Cardiac muscle cell (in vitro differentiated cells and primary cell): ENCODE results near the gene RNASE8. TPM values are rescaled to one million over a fixed set of nuclear protein-coding genes. Genes with fewer than 3 reads are reported as not detected.

Experiments
- DNase-seq, 2 donors: peaks; one replicate each; pipeline versions ENCODE4 v3.0.0 to v3.0.0-alpha.2; 2010 to 2017; ENCODE audit warnings: low read depth in 1 of 2, low spot score in 1 of 2
- H3K27ac ChIP-seq: fragments of 200-600 bp; sonication (generic); 2 replicates; pipeline ENCODE4 v1.5.1; 2016
- H3K27me3 ChIP-seq: fragments of 200-600 bp; sonication (generic); 2 replicates; pipeline ENCODE4 v1.6.0; 2016; ENCODE audit warnings: control low read depth
- H3K36me3 ChIP-seq: fragments of 200-600 bp; sonication (generic); 2 replicates; pipeline ENCODE4 v1.5.1; 2016; ENCODE audit warnings: control low read depth
- H3K4me1 ChIP-seq: fragments of 200-600 bp; sonication (generic); 2 replicates; pipeline ENCODE4 v1.8.1; 2017; ENCODE audit warnings: low read depth, mild to moderate bottlenecking, mixed run types
- H3K4me3 ChIP-seq: fragments of 200-600 bp; sonication (generic); 2 replicates; pipeline ENCODE4 v1.5.1; 2016; ENCODE audit warnings: mild to moderate bottlenecking
- H3K9me3 ChIP-seq: fragments of 200-600 bp; sonication (generic); 2 replicates; pipeline ENCODE4 v1.5.1; 2017; ENCODE audit warnings: low read depth, mild to moderate bottlenecking, control low read depth
- polyA plus RNA-seq: library from polyadenylated mRNA; unstranded; fragments of >200 nt; fragmentation: Nextera tagmentation; extraction: Ambion mirVana; gene quantifications from 2 replicates; pipeline ENCODE4 v1.2.1, GENCODE V29; 2016
- total RNA-seq: library from RNA; depleted of rRNA; stranded (reverse); fragments of >200 nt; gene quantifications from 2 replicates; pipeline ENCODE4 v1.2.3, GENCODE V29; 2016
- TF ChIP-seq, protein P1 (sequence below): IDR thresholded peaks from 2 replicates; pipeline ENCODE4 v1.5.1; 2012; ENCODE audit warnings: low read depth, mild to moderate bottlenecking, low read length

RNASE8 gene
- total and polyA plus RNA-seq, 2 experiments from 2014 or later, result not detected

DNA sequence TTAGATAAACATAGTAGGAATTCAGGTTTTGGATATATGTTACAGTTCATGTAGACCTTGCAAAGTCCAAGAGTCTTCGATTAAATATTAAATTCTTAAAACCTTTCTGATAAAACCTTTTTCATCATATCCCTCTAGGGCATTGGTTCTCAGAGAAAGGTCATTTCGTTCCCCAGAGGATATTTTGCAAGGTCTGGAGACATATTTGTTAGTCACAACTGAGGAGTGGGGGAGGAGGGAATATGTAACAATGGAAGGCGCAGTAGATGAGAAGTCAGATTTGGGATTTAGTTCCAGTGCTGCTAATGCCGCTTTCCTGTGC, 48.5 kb downstream of the RNASE8 start:
- TF ChIP-seq, protein P1, sequence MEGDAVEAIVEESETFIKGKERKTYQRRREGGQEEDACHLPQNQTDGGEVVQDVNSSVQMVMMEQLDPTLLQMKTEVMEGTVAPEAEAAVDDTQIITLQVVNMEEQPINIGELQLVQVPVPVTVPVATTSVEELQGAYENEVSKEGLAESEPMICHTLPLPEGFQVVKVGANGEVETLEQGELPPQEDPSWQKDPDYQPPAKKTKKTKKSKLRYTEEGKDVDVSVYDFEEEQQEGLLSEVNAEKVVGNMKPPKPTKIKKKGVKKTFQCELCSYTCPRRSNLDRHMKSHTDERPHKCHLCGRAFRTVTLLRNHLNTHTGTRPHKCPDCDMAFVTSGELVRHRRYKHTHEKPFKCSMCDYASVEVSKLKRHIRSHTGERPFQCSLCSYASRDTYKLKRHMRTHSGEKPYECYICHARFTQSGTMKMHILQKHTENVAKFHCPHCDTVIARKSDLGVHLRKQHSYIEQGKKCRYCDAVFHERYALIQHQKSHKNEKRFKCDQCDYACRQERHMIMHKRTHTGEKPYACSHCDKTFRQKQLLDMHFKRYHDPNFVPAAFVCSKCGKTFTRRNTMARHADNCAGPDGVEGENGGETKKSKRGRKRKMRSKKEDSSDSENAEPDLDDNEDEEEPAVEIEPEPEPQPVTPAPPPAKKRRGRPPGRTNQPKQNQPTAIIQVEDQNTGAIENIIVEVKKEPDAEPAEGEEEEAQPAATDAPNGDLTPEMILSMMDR, result no peak
- Histone ChIP-seq H3K27ac (no peak overlapping the region), H3K36me3 (no peaks in the 10 kb centered on the region), H3K27me3 (no peaks in the 10 kb centered on the region), H3K4me1 (peaks cover 23% of the 10 kb centered on the region), H3K4me3 (no peak overlapping the region), H3K9me3 (no peaks in the 10 kb centered on the region)
- peak in 1 of 2 donors; percentile 76 for DNase-seq

DNA sequence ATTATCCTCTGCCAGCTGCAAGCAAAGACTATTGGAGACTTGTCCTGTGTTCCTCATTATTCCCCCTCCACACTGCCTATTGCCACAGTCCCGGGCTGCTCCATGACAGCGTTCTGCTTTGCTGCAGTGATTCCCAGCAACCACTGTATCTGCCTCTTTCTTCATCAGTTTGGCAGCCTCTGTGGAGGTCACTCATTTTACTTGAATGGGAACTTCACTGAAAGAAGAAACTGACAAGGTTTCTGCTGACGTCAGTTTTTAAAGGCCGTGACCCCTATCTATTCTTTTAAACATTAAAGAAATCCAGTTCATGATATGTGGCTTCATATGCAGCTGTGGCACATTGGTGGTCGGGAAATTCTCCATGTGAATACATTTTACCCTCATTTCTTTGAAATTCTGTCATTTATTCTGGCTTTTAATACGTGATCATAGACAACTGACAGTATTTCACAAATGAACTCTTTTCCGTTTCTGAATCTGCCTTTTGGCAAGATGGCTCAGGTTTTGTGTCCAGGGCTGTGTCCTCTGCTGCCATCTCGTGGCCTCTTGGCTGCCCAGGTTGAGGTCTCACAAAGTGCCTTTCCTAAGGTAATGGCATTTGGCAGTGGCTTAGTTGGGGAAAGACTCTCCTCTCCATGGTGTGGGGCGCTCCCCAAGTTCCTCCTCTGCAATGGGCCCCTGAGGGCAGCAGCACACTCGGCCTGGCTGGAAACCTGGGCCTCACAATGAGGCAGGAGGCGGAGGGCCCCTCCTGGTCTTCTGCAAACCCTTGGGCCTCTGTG, 49.1 kb downstream of the RNASE8 start:
- TF ChIP-seq, protein P1, result peak; percentile 95
- peak; percentile 82 to 84 for DNase-seq
- Histone ChIP-seq H3K9me3 (no peaks in the 10 kb centered on the region), H3K27ac (no peak overlapping the region), H3K4me3 (no peak overlapping the region), H3K27me3 (no peaks in the 10 kb centered on the region), H3K4me1 (peaks cover 23% of the 10 kb centered on the region), H3K36me3 (no peaks in the 10 kb centered on the region)

DNA sequence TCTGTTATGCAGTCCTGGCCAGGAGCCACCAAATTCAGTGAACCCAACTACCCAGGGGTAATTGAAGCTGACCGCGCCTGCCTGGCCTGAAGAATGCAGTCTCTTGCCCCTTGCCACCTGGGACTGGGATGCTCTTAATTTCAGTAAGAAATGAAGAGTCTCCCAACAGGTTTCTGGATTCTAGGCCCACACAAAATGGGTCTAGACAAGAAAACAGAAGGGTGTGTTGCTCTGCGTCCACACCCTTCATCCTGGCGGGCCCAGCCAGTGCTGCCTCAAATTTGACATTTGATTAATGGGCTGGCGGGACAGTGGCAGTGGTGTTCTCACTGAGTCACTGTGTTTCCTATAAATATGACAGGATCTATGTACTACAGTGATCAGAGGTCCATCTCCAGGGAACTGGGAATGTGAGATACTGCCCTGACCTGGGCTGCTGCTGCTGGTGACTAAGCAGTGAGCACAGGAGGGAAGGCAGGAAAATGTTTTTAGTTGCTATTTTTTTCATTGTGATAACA, 49.7 kb downstream of the RNASE8 start:
- H3K27me3 ChIP-seq, result no peaks in the 10 kb centered on the region
- H3K27ac ChIP-seq, result no peak overlapping the region
- H3K4me1 ChIP-seq, result peaks cover 18% of the 10 kb centered on the region
- no peaks in the 10 kb centered on the region for H3K9me3 ChIP-seq
- TF ChIP-seq, protein P1, result no peak
- no peaks in the 10 kb centered on the region for H3K36me3 ChIP-seq
- no peak overlapping the region for H3K4me3 ChIP-seq
- DNase-seq, result peak in 1 of 2 donors; percentile 25

Other genes starting within 250 kb of the RNASE8 start
- not detected in 2 replicates for gene RNASE3, start 166.4 kb upstream of the RNASE8 start, total RNA-seq
- not detected in 2 replicates for gene RNASE3, start 166.4 kb upstream of the RNASE8 start, polyA plus RNA-seq
- not detected in 2 replicates for gene RNASE2, start 102.3 kb upstream of the RNASE8 start, total RNA-seq
- gene RNASE2, start 102.3 kb upstream of the RNASE8 start, polyA plus RNA-seq, result not detected in 2 replicates
- gene METTL17, start 67.8 kb upstream of the RNASE8 start, total RNA-seq, result 152 and 172 TPM in 2 replicates
- 122 and 127 TPM in 2 replicates for gene METTL17, start 67.8 kb upstream of the RNASE8 start, polyA plus RNA-seq
- 0.14 TPM in 1 of 2 replicates, not detected in the other for gene SLC39A2, start 58.5 kb upstream of the RNASE8 start, total RNA-seq
- gene SLC39A2, start 58.5 kb upstream of the RNASE8 start, polyA plus RNA-seq, result not detected in 2 replicates
- 218 and 234 TPM in 2 replicates for gene NDRG2, start 32.8 kb upstream of the RNASE8 start, total RNA-seq
- gene NDRG2, start 32.8 kb upstream of the RNASE8 start, polyA plus RNA-seq, result 386 and 423 TPM in 2 replicates
- 0.92 TPM in 1 of 2 replicates, not detected in the other for gene TPPP2, start 27.6 kb upstream of the RNASE8 start, total RNA-seq
- 0.39 and 1.9 TPM in 2 replicates for gene TPPP2, start 27.6 kb upstream of the RNASE8 start, polyA plus RNA-seq
- not detected in 2 replicates for gene RNASE13, start 23.0 kb upstream of the RNASE8 start, total RNA-seq
- gene RNASE13, start 23.0 kb upstream of the RNASE8 start, polyA plus RNA-seq, result 0.84 TPM in 1 of 2 replicates, not detected in the other
- gene RNASE7, start 15.5 kb upstream of the RNASE8 start, total RNA-seq, result not detected in 2 replicates
- gene RNASE7, start 15.5 kb upstream of the RNASE8 start, polyA plus RNA-seq, result not detected in 2 replicates
- gene ARHGEF40, start 12.5 kb downstream of the RNASE8 start, total RNA-seq, result 32.9 and 41.7 TPM in 2 replicates
- gene ARHGEF40, start 12.5 kb downstream of the RNASE8 start, polyA plus RNA-seq, result 26.4 and 31.6 TPM in 2 replicates
- 143 and 154 TPM in 2 replicates for gene ZNF219, start 40.8 kb downstream of the RNASE8 start, total RNA-seq
- gene ZNF219, start 40.8 kb downstream of the RNASE8 start, polyA plus RNA-seq, result 49.5 and 77.0 TPM in 2 replicates
- gene TMEM253, start 43.2 kb downstream of the RNASE8 start, total RNA-seq, result 0.46 and 1.2 TPM in 2 replicates
- gene TMEM253, start 43.2 kb downstream of the RNASE8 start, polyA plus RNA-seq, result 1.3 and 2.4 TPM in 2 replicates
- not detected in 2 replicates for gene OR5AU1, start 98.2 kb downstream of the RNASE8 start, total RNA-seq
- gene OR5AU1, start 98.2 kb downstream of the RNASE8 start, polyA plus RNA-seq, result not detected in 2 replicates
- gene HNRNPC, start 211.6 kb downstream of the RNASE8 start, total RNA-seq, result 564 and 928 TPM in 2 replicates
- gene HNRNPC, start 211.6 kb downstream of the RNASE8 start, polyA plus RNA-seq, result 650 and 986 TPM in 2 replicates
- 0.14 TPM in 1 of 2 replicates, not detected in the other for gene RPGRIP1, start 222.3 kb downstream of the RNASE8 start, total RNA-seq
- gene RPGRIP1, start 222.3 kb downstream of the RNASE8 start, polyA plus RNA-seq, result 0.31 TPM in 1 of 2 replicates, not detected in the other